HEK293 (cell line): ENCODE data around the gene TMEM151A.

Source experiments
- CTCF ChIA-PET: fragments of 350-600 bp; formaldehyde crosslinking; extraction: SDS; loops from one replicate; lab custom pipeline; 2021; ENCODE audit warnings: antibody characterized with exemption; lab: Yijun Ruan, JAX
- POLR2A ChIA-PET: fragments of 300-600 bp; formaldehyde crosslinking; extraction: SDS; loops from one replicate; lab custom pipeline; 2020; ENCODE audit warnings: antibody characterized with exemption, inconsistent platforms; lab: Yijun Ruan, JAX
- H3K27ac ChIP-seq: fragments of 200-500 bp; sonication (Bioruptor generic); 2 replicates; pipeline ENCODE4 v1.5.1; 2014; ENCODE audit warnings: low read depth, low read length, control low read depth, inconsistent platforms; ENCODE audit errors: extremely low read depth
- H3K36me3 ChIP-seq, 2 experiments: fragments of 200-500 bp in 1 of 2; sonication (Bioruptor generic) in 1 of 2; 1 replicate in 1 of 2; 2 replicates in 1 of 2; pipeline ENCODE4 v1.5.1; 2014 to 2017; ENCODE audit warnings: inconsistent platforms in 2 of 2, low read length in 2 of 2; ENCODE audit not compliant: control insufficient read depth in 2 of 2, insufficient read depth in 1 of 2
- H3K4me1 ChIP-seq: fragments of 200-500 bp; sonication (Bioruptor generic); 2 replicates; pipeline ENCODE4 v1.5.1; 2014; ENCODE audit warnings: mild to moderate bottlenecking, low read length, inconsistent platforms; ENCODE audit not compliant: control insufficient read depth, insufficient read depth
- H3K4me3 ChIP-seq: 2 replicates; pipeline ENCODE4 v1.5.1; 2011; ENCODE audit warnings: low read depth, mild to moderate bottlenecking, control low read depth, low read length, moderate library complexity
- H3K9me3 ChIP-seq: fragments of 200-500 bp; sonication (Bioruptor generic); 2 replicates; pipeline ENCODE4 v1.5.1; 2014; ENCODE audit warnings: low read depth, low read length, inconsistent platforms; ENCODE audit not compliant: control insufficient read depth, insufficient read depth
- ATF2 ChIP-seq: fragments of 450-650 bp; formaldehyde crosslinking; IDR thresholded peaks from 2 replicates; pipeline ENCODE4 v1.5.1; 2016; ENCODE audit warnings: missing biosample characterization, missing genetic modification characterization, low read depth
- EGR2 ChIP-seq: fragments of 450-650 bp; formaldehyde crosslinking; IDR thresholded peaks from 2 replicates; pipeline ENCODE4 v1.5.1; 2016; ENCODE audit warnings: low read depth, missing biosample characterization, missing genetic modification characterization
- GLIS1 ChIP-seq: fragments of 450-650 bp; formaldehyde crosslinking; IDR thresholded peaks from 2 replicates; pipeline ENCODE4 v1.5.1; 2016; ENCODE audit warnings: missing biosample characterization, missing genetic modification characterization
- GLIS2 ChIP-seq: fragments of 450-650 bp; formaldehyde crosslinking; IDR thresholded peaks from 2 replicates; pipeline ENCODE4 v1.5.1; 2016; ENCODE audit warnings: missing biosample characterization, missing genetic modification characterization
- KLF1 ChIP-seq: fragments of 450-650 bp; formaldehyde crosslinking; IDR thresholded peaks from 2 replicates; pipeline ENCODE4 v1.5.1; 2016; ENCODE audit warnings: missing biosample characterization, missing genetic modification characterization
- KLF10 ChIP-seq: fragments of 450-650 bp; IDR thresholded peaks from 2 replicates; pipeline ENCODE4 v1.5.1; 2018; ENCODE audit warnings: missing biosample characterization, mild to moderate bottlenecking, missing genetic modification characterization
- KLF8 ChIP-seq: fragments of 450-650 bp; formaldehyde crosslinking; IDR thresholded peaks from 2 replicates; pipeline ENCODE4 v1.5.1; 2016; ENCODE audit warnings: missing biosample characterization, missing genetic modification characterization
- PATZ1 ChIP-seq: fragments of 450-650 bp; formaldehyde crosslinking; IDR thresholded peaks from 2 replicates; pipeline ENCODE4 v1.5.1; 2016; ENCODE audit warnings: missing biosample characterization, missing genetic modification characterization
- PBX3 ChIP-seq: sonication (generic); formaldehyde crosslinking; IDR thresholded peaks from 2 replicates; pipeline ENCODE4 v1.8.1; 2022; ENCODE audit warnings: mild to moderate bottlenecking, moderate library complexity, missing genetic modification reagents
- SP3 ChIP-seq: fragments of 450-650 bp; formaldehyde crosslinking; IDR thresholded peaks from 2 replicates; pipeline ENCODE4 v1.5.1; 2016; ENCODE audit warnings: missing biosample characterization, missing genetic modification characterization
- YY1 ChIP-seq: fragments of 450-650 bp; formaldehyde crosslinking; IDR thresholded peaks from 2 replicates; pipeline ENCODE4 v1.5.1; 2018; ENCODE audit warnings: missing biosample characterization, missing genetic modification characterization
- YY2 ChIP-seq: fragments of 450-650 bp; formaldehyde crosslinking; IDR thresholded peaks from 2 replicates; pipeline ENCODE4 v1.5.1; 2016; ENCODE audit warnings: missing biosample characterization, missing genetic modification characterization
- ZBTB26 ChIP-seq: fragments of 450-650 bp; formaldehyde crosslinking; optimal IDR thresholded peaks from 2 replicates; pipeline ENCODE3; 2016; ENCODE audit warnings: missing biosample characterization, mild to moderate bottlenecking, missing genetic modification characterization
- ZFP41 ChIP-seq: fragments of 450-650 bp; formaldehyde crosslinking; IDR thresholded peaks from 2 replicates; pipeline ENCODE4 v1.5.1; 2016; ENCODE audit warnings: missing biosample characterization, missing genetic modification characterization, borderline replicate concordance
- ZNF10 ChIP-seq: fragments of 450-650 bp; formaldehyde crosslinking; IDR thresholded peaks from 2 replicates; pipeline ENCODE4 v1.5.1; 2017; ENCODE audit warnings: missing biosample characterization, missing genetic modification characterization
- ZNF133 ChIP-seq: fragments of 450-650 bp; formaldehyde crosslinking; IDR thresholded peaks from 2 replicates; pipeline ENCODE4 v1.5.1; 2016; ENCODE audit warnings: missing biosample characterization, missing genetic modification characterization
- ZNF404 ChIP-seq: fragments of 450-650 bp; formaldehyde crosslinking; IDR thresholded peaks from 2 replicates; pipeline ENCODE4 v1.5.1; 2017; ENCODE audit warnings: missing biosample characterization, missing genetic modification characterization
- ZNF423 ChIP-seq: fragments of 450-650 bp; formaldehyde crosslinking; IDR thresholded peaks from 2 replicates; pipeline ENCODE4 v1.5.1; 2016; ENCODE audit warnings: missing biosample characterization, missing genetic modification characterization
- ZNF580 ChIP-seq: fragments of 450-650 bp; formaldehyde crosslinking; IDR thresholded peaks from 2 replicates; pipeline ENCODE4 v1.5.1; 2016; ENCODE audit warnings: missing biosample characterization, missing genetic modification characterization
- ZNF639 ChIP-seq: fragments of 450-650 bp; formaldehyde crosslinking; IDR thresholded peaks from 2 replicates; pipeline ENCODE4 v1.5.1; 2016; ENCODE audit warnings: missing biosample characterization, missing genetic modification characterization
- ZNF660 ChIP-seq: fragments of 450-650 bp; IDR thresholded peaks from 2 replicates; pipeline ENCODE4 v1.5.1; 2018; ENCODE audit warnings: missing biosample characterization, mild to moderate bottlenecking, missing genetic modification characterization
- ZNF670 ChIP-seq: fragments of 450-650 bp; formaldehyde crosslinking; IDR thresholded peaks from 2 replicates; pipeline ENCODE4 v1.5.1; 2016; ENCODE audit warnings: missing biosample characterization, missing genetic modification characterization, low read depth
- ZNF76 ChIP-seq: fragments of 450-650 bp; formaldehyde crosslinking; IDR thresholded peaks from 2 replicates; pipeline ENCODE4; 2016; ENCODE audit warnings: low read depth, missing biosample characterization, missing genetic modification characterization, borderline replicate concordance
- TF ChIP-seq, protein P1 (sequence below): fragments of 450-650 bp; formaldehyde crosslinking; IDR thresholded peaks from 2 replicates; pipeline ENCODE4 v1.5.1; 2016; ENCODE audit warnings: missing biosample characterization, missing genetic modification characterization
- TF ChIP-seq, protein P2 (sequence below): fragments of 450-650 bp; formaldehyde crosslinking; IDR thresholded peaks from 2 replicates; pipeline ENCODE4 v1.5.1; 2016; ENCODE audit warnings: missing biosample characterization, missing genetic modification characterization

The TMEM151A gene

GRCh38 chr11:66288671-66289547 lies 2.8 kb upstream of the TMEM151A start, which contains the start of gene YIF1A:
YIF1A (minus strand) TSS chr11:66289143; CDS start chr11:66288985, 158 bp downstream.
- Histone ChIP-seq H3K27ac (peak within 1 kb of the TSS; percentile 44; the same call in 1 of the 2 replicates), H3K9me3 (no peaks in the 10 kb centered on the region), H3K36me3 (peaks cover 0 to 26% of the 10 kb centered on the region in 2 experiments; a peak in 1 of 3 replicates), H3K4me3 (peak within 1 kb of the TSS; percentile 79), H3K4me1 (no peaks in the 10 kb centered on the region)
- CTCF ChIA-PET = interaction anchor here (0.6 to 2.3 kb wide), 14 partner anchors 8 to 1351 kb away, joined by 3 to 9 read pairs (median 5); partner anchors contain the start of gene RAB1B
- POLR2A ChIA-PET = interaction anchor here (0.6 to 1.8 kb wide), 31 partner anchors 9 to 568 kb away, joined by 3 to 32 read pairs (median 4); partner anchors contain the start of genes BRMS1, CCDC85B, DPP3 and MRPL11
- no peak for TF ChIP-seq ZNF133
- no peak for TF ChIP-seq ZFP41
- TF ChIP-seq ZNF580 = no peak
- peak; percentile 55; the same call in 1 of the 2 replicates for TF ChIP-seq GLIS2
- TF ChIP-seq PBX3 (CRISPR knock-in tag) = 0 out of 2 replicates have a peak, but pooled peaks have one; percentile 21
- TF ChIP-seq ZNF76 (tag by site-specific recombination) = no peak
- TF ChIP-seq, protein P1, sequence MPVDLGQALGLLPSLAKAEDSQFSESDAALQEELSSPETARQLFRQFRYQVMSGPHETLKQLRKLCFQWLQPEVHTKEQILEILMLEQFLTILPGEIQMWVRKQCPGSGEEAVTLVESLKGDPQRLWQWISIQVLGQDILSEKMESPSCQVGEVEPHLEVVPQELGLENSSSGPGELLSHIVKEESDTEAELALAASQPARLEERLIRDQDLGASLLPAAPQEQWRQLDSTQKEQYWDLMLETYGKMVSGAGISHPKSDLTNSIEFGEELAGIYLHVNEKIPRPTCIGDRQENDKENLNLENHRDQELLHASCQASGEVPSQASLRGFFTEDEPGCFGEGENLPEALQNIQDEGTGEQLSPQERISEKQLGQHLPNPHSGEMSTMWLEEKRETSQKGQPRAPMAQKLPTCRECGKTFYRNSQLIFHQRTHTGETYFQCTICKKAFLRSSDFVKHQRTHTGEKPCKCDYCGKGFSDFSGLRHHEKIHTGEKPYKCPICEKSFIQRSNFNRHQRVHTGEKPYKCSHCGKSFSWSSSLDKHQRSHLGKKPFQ (tag by site-specific recombination) = peak; percentile 69
- TF ChIP-seq ZNF670 = no peak
- peak; percentile 50; the same call in 1 of the 2 replicates for TF ChIP-seq YY1 (tag by site-specific recombination)
- peak; percentile 47; the same call in 1 of the 2 replicates for TF ChIP-seq ZNF660 (tag by site-specific recombination)
- peak; percentile 15; the same call in 1 of the 2 replicates for TF ChIP-seq KLF10 (tag by site-specific recombination)
- TF ChIP-seq ZNF423 (tag by site-specific recombination) = no peak
- peak; percentile 69; the same call in 1 of the 2 replicates for TF ChIP-seq ZNF10 (tag by site-specific recombination)
- peak; percentile 85 for TF ChIP-seq ZBTB26 (tag by site-specific recombination)
- TF ChIP-seq ZNF404 (tag by site-specific recombination) = no peak
- TF ChIP-seq YY2 (tag by site-specific recombination) = peak; percentile 51; the same call in 1 of the 2 replicates
- no peak for TF ChIP-seq EGR2 (tag by site-specific recombination)
- 0 out of 2 replicates have a peak, but pooled peaks have one; percentile 26 for TF ChIP-seq GLIS1
- 0 out of 2 replicates have a peak, but pooled peaks have one; percentile 8 for TF ChIP-seq KLF8 (tag by site-specific recombination)
- TF ChIP-seq, protein P2, sequence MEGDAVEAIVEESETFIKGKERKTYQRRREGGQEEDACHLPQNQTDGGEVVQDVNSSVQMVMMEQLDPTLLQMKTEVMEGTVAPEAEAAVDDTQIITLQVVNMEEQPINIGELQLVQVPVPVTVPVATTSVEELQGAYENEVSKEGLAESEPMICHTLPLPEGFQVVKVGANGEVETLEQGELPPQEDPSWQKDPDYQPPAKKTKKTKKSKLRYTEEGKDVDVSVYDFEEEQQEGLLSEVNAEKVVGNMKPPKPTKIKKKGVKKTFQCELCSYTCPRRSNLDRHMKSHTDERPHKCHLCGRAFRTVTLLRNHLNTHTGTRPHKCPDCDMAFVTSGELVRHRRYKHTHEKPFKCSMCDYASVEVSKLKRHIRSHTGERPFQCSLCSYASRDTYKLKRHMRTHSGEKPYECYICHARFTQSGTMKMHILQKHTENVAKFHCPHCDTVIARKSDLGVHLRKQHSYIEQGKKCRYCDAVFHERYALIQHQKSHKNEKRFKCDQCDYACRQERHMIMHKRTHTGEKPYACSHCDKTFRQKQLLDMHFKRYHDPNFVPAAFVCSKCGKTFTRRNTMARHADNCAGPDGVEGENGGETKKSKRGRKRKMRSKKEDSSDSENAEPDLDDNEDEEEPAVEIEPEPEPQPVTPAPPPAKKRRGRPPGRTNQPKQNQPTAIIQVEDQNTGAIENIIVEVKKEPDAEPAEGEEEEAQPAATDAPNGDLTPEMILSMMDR (tag by site-specific recombination) = peak; percentile 30; the same call in 1 of the 2 replicates
- TF ChIP-seq SP3 = peak; percentile 82
- TF ChIP-seq PATZ1 = peak; percentile 50
- TF ChIP-seq ATF2 = peak; percentile 78
- TF ChIP-seq KLF1 (tag by site-specific recombination) = peak; percentile 44
- no peak for TF ChIP-seq ZNF639 (tag by site-specific recombination)
